HPDE6-E6E7 (cell line): ENCODE measurements around the gene ARHGAP24.
"Not testable (repeated sequence)": the region's sequence is repeated elsewhere in the genome, so short reads cannot be mapped to it uniquely, and the experiment has no call there.

Experiments used
- DNase-seq: peaks from one replicate; pipeline ENCODE4 v3.0.0; 2011; ENCODE audit warnings: missing footprints; ENCODE audit errors: extremely low spot score

The ARHGAP24 gene

DNA sequence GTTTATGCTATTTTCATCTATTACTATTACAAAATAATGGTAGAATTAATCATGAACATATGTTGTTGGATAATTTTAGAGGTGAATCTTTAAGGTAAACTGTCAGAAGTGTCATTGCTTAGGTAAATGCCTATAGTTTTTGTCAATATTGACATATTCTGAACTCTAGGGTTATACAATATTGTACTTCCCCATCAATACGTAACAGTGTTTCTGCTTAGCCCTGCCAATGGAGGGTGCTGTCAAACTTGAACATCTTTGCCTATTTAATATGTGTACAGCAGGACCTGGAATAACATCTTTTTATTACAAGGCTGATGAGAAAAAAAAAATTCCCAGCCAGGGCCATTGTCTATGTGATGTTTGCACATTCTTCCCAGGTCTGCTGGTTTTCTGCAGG, 40.8 kb downstream of the ARHGAP24 start:
- no peak for DNase-seq

DNA sequence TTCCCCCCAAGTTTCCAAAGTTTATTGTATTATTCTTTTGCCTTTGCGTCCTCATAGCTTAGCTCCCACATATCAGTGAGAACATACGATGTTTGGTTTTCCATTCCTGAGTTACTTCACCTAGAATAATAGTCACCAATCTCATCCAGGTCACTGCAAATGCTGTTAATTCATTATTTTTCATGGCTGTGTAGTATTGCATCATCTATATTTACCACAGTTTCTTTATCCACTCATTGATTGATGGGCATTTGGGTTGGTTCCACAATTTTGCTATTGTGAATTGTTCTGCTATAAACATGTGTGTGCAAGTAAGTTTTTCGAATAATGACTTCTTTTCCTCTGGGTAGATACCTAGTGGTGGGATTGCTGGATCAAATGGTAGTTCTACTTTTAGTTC, 43.6 kb downstream of the ARHGAP24 start:
- not testable (repeated sequence) for DNase-seq

DNA sequence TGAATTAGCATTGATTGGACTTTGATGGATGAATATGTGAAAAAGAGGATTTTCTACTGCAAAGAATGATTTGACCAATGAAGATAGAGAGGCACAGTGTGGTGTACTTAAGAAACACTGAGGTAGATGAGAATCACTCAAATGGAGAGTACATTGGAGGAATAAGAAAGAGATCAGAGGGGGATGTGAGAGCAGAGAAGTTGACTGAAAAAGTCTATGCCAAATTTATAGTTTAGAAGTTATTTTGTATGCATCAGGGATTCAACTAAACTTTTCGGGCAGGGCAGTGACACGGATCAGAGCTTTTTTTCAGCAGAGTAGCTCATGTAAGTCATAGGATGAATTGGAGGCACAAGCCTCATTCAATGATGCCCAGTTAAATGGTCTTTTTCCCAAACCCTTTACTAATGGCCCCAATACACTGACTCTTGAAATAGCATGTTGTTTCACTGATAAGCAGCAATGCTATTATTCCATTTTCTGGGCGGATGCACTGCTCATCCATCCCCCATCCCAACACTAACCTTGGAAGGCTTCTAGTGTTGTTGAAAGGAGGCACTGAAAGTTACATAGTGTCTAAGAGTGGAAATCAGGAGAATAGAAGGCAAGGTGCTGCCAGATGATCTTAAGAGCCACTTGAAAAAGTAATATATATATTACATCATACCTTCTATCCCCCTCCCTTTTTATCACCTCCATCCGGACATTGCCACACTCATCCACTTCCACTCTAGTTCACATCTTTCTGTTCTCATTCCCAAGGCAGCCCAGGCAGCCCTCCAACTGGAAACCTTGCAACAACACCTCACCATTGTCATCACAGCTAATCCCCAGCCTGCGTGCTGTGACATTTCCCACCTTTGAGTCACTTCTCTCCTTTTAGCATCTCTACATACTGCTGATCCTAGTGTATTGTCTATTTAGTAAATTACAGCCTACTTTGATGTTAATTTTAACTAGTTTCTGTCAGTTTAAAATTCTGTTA, 46.1 kb downstream of the ARHGAP24 start:
- no peak for DNase-seq

DNA sequence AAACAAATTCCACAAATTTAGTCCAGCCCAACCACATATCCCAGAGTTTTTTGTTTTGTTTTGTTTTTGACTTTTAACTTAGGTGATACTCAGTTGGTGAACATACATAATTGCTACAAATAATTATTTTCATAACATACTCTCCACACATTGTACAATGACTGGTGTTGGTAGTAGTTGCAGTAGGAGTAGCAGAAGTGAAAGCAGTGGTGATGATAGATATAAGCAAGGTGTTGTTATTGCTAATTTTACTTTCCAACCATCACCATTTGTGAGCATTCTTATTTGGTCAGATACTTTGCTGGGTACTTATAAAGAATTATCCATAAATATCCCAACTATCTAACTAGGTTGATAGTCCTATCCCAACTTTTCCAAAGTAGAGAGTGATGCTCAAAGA, 47.3 kb downstream of the ARHGAP24 start:
- no peak for DNase-seq

DNA sequence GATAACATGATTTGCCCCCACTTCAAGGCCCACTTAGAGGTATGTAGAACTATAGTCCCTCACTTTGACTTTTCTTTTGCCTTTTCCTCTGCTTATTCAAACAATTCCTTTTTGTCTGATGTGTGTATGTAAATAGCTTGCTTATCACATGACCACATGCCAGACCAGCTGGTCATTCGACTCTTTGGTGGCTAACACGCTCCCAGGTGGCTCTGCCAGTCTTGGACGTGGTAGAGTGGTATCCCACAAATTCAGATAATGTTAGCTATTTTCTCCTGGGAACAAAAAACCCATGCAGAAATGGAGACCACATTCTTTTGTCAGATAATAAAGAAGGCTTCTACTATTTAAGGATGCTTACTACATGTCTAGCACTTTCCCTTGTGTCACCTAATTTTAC, 47.9 kb downstream of the ARHGAP24 start:
- no peak for DNase-seq

DNA sequence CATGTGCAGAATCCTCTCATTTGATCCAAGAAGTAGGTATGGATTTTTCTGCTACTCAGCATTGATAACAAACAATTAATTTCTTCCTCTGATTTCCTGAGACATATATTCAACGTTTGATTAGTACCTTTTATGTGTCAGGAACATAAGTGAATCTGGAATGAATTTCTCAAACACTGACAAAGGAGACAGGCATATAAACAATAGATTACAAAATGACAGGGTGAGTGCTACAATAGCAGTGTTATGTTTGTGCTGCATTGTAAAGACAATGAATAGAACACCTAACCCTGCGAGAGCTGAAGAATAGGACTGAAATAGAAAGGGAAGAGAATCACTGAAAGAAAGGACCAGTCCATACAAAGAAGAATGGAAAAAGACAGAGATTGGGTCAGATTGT, 52.9 kb downstream of the ARHGAP24 start:
- no peak for DNase-seq

DNA sequence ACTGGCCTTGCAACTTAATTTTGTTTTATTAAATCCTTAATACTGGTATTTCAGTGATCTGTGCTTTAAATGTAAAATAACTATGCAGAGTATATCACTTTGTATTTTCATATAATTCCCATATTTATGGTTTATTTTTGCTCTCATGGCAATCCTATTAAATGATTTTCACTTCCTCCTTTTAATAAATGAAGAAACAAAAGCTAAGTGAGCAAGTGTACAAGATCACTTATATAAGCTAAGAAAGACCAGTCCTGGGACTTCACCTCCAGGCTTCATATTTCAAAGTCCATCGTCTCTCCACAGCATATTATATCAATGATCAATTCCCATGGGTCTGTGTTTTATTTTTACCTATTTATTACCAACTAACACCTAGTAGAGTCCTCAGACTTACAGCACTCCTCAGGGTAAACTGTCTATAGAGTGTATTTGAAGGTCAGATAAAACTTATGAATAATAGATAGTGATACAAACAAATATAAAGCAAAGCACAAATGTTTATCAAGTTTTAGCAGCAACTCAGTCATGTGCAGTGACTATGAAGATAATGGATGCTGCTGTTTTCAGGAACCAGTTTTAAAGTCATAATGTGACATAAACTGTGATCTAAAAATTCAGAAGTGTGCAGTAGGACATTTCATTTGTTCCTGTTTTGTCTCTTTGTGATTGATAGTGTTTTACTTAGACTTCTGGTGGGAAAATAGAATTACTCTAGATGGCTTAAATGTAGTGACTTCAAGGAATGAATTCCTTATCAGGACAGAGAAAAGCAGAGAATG, 56.8 kb downstream of the ARHGAP24 start:
- no peak for DNase-seq

DNA sequence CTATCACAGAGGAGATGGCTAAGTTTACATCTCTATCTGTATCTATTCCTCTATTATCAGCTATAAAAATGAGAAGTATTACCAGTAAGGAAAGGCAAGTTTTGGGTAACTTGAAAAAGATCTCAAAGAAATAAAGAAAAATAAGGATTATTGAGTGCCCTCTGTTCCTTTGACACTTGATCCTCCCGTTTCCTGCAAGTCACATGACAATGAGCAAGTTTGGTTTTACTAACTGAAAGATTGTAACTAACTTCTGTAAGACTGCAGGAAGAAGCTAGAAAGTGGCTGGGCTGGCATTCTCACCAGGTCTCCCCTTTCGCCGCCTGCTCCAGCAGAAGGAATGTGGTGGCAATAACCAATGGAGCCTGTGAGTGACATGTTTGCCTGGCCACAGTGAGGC, 59.2 kb downstream of the ARHGAP24 start:
- DNase-seq: no peak

DNA sequence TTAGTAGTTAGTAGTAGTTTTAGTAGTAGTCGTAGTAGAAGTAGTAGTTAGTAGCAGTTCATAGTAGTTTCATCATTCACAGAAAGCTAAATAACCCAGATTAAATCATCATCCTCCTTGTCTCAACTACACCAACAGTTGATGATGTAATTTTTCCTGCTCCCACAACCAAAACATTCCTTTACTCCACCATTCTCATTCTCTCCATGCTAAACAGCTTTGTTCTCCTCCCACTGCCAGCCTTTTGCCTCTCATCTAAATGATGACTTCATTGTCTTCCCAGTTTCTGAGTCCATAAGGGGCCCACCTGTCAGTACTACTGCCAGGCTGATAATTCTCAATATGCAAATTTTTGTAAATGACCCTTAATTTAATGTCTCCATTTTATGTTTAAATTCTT, 68.9 kb downstream of the ARHGAP24 start:
- DNase-seq: no peak

DNA sequence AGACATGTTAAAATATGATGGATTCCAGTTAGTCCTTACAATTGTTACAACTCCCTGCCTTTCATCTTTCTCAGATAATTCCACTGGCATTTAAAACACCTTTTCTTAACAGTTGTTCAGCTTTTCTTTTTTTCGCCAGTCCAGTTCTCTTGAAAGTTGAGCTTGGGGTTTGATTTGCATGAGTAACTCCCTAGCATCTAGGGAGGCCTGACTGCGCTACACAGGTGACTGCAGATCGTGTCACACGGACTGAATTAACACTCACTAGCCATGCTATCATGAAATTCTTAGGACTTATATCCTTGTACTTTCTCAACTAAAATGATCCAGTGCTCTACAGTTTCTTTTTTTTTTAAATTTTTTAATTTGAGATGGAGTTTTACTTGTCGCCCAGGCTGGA, 69.8 kb downstream of the ARHGAP24 start:
- no peak for DNase-seq

DNA sequence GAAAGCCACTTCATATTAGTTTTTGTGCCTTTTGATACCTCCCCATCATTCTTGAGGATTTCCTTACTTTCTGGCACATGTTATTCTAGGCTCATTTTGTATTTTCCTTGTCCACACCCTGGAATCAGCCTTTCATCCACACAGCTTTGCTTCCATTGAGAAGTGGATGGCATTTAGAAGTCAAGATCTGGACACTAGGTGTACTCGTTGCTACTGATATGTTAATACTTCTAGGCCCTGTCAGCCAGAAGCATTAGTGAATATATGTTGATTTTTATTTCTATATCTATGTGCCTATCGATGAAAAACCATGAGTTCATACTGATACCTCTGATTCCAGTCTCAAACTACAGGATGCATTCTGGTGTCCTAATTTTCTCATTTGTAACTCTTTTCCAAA, 73.2 kb downstream of the ARHGAP24 start:
- no peak for DNase-seq

DNA sequence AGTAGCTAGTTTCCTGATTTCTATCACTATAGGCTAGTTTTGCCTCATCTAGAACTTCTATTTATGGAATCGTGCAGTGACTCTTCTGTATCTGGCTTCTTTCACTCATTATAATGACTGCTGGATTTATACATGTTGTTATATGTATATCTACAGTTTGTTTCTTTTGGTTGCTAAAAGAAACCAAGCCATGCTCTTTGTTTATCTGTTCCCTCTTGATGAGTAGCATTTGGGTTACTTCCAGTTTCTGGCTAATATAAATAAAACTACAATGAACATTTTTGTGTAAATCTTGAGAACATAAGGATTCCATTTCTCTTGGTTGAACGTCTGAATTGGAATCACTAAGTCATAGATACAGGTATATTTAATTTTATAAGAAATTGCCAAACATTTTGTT, 73.9 kb downstream of the ARHGAP24 start:
- no peak for DNase-seq

DNA sequence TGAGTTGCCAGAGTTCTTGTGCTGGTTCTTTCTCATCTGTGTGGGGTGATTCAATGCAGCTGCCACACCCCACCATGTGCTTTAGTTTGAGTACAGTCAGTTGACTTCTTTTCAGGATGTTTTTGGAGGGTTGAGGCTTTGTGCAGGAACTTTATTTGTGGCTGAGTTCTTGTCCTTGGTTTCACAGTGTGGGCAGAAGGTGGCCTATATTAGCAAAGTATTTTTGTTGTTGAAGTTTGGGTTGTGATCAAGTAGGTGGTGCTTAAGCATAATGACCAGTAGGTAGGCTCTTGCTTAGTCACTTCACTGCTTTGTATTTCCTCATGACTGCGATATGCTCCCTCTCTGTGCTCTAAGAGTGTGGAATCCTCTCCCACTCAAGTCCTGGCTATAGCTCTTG, 80.3 kb downstream of the ARHGAP24 start:
- no peak for DNase-seq

DNA sequence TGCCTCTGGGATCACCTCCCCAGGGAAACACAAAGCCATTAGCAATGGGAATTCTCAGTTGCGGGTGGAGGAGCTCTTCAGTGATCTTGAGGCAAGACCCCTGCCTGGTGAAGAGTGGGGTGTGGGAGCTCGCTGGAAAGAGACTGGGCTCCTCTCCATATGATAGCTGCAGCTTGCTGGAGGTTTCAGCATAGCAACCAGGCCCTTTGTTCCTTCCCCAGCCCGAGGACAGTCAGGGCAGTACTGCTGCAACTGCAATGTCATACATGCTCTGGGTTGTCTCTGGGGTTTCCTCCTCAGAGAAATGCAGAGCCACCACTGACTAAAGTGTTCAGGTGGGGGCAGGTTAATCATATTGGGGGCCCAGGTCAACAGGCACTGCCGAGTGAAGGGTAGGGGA, 81.3 kb downstream of the ARHGAP24 start:
- no peak for DNase-seq

DNA sequence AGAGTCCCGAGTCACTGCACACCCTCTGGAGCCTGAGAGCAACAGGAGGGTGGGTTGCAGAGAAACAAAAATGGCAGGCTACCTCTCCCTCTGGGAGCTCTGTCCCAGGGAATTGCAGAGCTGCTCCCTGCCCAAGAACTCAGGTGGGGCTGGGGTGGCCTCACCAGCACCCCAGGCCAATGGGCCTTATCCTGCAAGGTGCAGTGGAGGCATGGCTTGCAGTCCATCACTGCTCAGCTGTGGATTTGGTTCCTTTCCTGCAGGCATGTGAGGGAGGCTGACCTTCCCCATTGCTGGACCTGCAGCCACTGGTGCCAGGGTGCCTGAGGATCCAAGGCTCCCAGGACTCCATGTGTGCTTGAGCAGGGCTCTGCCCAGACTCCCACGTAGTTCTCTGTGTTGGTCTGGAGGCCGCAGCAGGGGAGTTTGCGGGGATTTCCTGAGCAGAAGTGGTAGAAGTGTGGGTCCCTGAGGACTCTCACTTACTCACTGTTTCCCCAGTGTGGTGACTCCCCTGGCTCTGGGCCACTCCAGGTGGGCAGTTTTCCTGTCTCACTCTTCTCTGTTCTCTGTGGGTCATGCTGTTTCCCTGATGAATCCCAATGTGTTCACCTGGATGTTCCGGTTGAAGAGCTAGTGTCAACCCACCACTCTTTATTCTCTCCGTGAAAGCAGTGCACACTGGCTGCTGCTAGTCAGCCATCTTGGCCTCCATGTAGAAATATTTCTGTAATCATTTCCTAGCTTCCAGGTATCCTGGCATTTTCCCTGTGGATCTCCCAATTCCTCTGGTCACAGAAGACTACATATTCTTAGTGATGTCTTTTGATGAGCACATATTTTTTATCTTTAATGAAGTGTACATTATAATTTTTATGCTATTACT, 82.3 kb downstream of the ARHGAP24 start:
- no peak for DNase-seq

DNA sequence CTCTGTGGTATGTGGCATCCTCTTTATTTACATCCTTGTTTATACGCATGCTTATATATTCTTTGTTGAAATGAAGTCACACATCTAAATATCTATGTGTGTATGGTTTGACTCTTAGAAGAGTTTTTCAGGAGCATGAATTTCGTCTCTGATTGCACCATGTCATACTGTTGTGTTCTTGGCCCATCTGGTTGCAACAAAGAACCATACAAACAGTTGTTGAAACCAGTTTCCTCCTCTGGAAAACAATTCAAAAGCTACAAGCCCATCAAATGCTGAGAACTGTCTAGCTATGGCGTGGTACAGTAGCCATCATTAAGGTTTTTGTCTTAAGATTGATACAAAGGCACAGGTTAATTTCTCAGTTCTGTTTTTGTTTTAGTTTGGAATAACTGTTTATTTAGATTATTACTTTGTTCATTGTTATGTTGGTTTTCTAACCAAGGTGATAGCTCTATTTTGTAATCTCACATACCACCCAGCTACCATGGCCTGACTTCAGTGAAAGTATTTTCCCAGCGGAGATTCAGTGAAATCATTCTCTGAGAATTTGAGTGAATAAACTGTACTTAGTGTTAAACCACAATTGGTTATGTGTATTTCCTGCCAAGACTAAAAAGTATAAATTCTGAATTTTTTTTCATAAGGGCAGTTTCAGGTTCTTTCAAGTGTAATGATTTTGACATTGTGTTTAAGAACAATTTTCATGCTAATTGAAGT, 91.0 kb downstream of the ARHGAP24 start:
- DNase-seq: no peak

DNA sequence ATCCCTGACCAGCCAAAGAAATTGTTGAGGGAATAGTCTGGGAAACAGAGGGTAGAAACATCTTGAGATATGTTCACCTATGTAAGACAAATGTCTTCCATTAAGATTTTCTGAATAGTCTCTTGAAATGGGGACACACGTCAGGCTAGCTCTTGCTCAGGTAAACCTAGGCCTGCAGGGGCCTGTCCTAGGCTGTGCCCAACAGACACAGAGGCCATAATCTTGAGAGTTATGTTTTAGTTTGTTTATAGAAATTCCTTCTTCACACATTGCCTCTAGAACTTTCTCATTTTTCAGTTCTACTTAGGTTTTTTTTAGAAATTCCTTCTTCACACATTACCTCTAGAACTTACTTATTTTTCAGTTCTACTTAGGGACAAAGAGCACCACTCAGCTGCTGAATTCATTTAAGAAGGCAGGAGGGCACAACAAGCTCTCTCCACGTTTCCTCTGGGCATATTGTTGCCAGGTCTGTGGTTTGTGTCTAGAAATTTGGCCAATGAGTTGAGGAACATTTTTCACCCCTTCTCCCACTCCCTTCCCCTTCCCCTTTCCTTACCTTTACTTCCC, 94.9 kb downstream of the ARHGAP24 start:
- DNase-seq: no peak

DNA sequence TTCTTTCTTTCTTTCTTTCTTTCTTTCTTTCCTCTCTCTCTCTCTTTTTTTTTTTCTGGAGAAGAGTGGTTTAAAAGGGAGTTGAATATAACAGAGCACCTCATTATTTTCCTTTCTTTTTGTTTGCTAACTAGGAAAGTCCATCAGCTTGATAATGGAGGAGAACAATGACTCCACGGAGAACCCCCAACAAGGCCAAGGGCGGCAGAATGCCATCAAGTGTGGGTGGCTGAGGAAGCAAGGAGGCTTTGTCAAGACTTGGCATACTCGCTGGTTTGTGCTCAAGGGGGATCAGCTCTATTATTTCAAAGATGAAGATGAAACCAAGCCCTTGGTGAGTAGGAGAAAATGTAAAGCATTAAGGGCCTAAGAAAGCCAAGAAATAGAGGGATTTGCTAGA, 95.4 kb downstream of the ARHGAP24 start:
- no peak for DNase-seq

DNA sequence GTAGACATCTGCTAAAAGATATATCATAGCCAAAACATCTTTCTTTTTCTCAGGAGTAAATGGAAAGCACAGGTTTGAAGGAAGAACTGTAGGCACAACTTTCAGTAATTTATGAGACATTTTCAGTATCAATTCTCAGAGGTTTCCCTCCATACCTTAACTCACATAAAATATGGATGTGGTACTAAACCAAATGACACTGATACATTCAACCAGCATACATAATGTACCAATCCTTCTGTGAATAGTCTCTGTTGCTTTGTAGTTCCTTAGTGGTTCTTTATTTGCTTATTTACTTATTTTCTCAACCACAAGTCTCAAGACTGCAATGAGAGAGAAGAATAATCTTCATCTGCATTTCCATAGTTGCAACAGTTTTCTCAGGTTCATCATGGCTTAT, 96.1 kb downstream of the ARHGAP24 start:
- DNase-seq: no peak

DNA sequence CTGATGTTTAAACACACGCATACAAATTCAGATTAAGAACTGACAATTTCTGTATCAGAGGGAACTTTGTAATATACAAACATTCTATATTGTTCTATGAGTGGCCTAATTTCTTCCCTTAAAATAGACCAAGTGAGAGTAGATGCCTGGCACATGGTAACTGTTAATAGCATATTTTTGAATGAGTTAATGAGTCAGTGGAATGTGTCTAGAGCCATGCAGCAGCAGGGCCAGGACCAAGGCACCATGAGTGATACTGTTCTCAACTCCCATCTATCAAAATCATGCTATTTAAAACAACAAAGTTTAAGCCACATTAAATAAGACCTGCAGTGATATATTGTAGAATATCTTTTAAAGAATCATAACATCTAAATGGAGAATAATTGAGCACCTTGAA, 98.3 kb downstream of the ARHGAP24 start:
- no peak for DNase-seq

DNA sequence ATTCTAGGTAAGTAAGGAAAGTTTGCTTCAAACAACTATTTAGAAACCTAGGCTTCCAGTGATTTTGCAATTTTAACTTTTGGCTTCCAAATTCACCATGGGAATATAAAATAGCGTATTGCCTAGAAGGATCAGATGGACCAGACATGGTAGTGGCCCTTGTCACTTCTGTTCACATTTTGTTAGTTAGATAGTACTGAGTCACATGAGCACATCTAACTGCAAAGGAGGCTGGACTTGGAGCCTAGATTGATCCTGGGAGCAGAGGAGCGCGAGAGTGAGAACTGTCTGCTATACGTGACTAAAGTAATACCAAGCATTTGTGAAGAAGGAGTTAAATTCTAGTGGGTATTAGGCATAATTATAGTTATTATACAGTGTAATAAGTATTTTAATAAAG, 102.4 kb downstream of the ARHGAP24 start:
- no peak for DNase-seq
